Prostate gland (tissue), 2 donors: ENCODE results near the gene FRMPD4. TPM values are rescaled to one million over a fixed set of nuclear protein-coding genes. Genes with fewer than 3 reads are reported as not detected.

Experiments
- DNase-seq: peaks from one replicate; pipeline ENCODE4 v3.0.0-alpha.2; 2019; ENCODE audit warnings: low spot score
- H3K27ac ChIP-seq, 2 donors: fragments of 200-600 bp; sonication (generic); 2 replicates each; pipeline ENCODE4 v1.5.1; 2017 to 2019
- H3K27me3 ChIP-seq: fragments of 200-600 bp; sonication (generic); replicated peaks from 2 replicates; pipeline ENCODE4 v1.5.1; 2019; ENCODE audit not compliant: insufficient read depth
- H3K36me3 ChIP-seq, 2 donors: fragments of 200-600 bp; sonication (generic); 1 replicate in 1 of 2; 2 replicates in 1 of 2; pipeline versions ENCODE4 v1.5.1 to v1.8.1; 2017 to 2019
- H3K4me1 ChIP-seq: fragments of 200-600 bp; sonication (generic); replicated peaks from 2 replicates; pipeline ENCODE4 v1.5.1; 2019
- H3K4me3 ChIP-seq, 2 donors: fragments of 200-600 bp; sonication (generic); 2 replicates each; pipeline ENCODE4 v1.5.1; 2017 to 2019
- H3K9me3 ChIP-seq: fragments of 200-600 bp; sonication (generic); 2 replicates; pipeline ENCODE4 v1.5.1; 2017
- CTCF ChIP-seq, 4 experiments: fragments of 200-600 bp in 2 of 4; fragments of 450-650 bp in 2 of 4; sonication (generic) in 2 of 4; IDR thresholded peaks; 1 replicate in 3 of 4; 2 replicates in 1 of 4; pipeline ENCODE4 v1.5.1; 2016 to 2019; ENCODE audit warnings: antibody characterized with exemption in 4 of 4, mild to moderate bottlenecking in 2 of 4, moderate library complexity in 2 of 4
- POLR2A ChIP-seq: fragments of 450-650 bp; IDR thresholded peaks from one replicate; pipeline ENCODE4 v1.6.1; 2016; ENCODE audit warnings: antibody characterized with exemption, mild to moderate bottlenecking
- POLR2AphosphoS5 ChIP-seq: sonication (generic); formaldehyde crosslinking; IDR thresholded peaks from one replicate; pipeline ENCODE4 v1.6.1; 2017; ENCODE audit warnings: antibody characterized with exemption
- WGBS: methylation state at CpG from one replicate; pipeline ENCODE4 v1.1.5; 2018; 5-methylcytosine and 5-hydroxymethylcytosine counted together
- intact Hi-C: fragments of 100-400 bp; cut with DNase I; formaldehyde crosslinking; loops from one replicate; pipeline ENCODE4 v1.14.2; 2022
- total RNA-seq, 2 donors: library from RNA; depleted of rRNA; stranded (reverse); fragments of >200 nt; gene quantifications; one replicate each; pipeline ENCODE4 v1.1.0, GENCODE V29; 2016

FRMPD4 gene
- total RNA-seq, 2 donors from 2014 or later: 0.09 to 1.2 TPM

- intact Hi-C loops: no loop called here
- Histone ChIP-seq H3K9me3 (no peaks in the 10 kb centered on the region), H3K36me3 (no peaks in the 10 kb centered on the region), H3K4me1 (no peaks in the 10 kb centered on the region), H3K27me3 (no peaks in the 10 kb centered on the region), H3K4me3 (no peak overlapping the region), H3K27ac (no peak overlapping the region)
- DNase-seq: no peak
- WGBS: 71% methylated on average over 4 of the region's 4 CpGs
- TF ChIP-seq POLR2A (no peak), POLR2AphosphoS5 (no peak), CTCF (IDR thresholded peaks at IDR 0.05) (no peak)
Measured at GRCh38 chrX:12142661-12143060, 4.4 kb downstream of the FRMPD4 start.

- no peak for DNase-seq
- no peak overlapping the region for H3K4me3 ChIP-seq
- intact Hi-C loops: no loop called here
- no peaks in the 10 kb centered on the region for H3K9me3 ChIP-seq
- 78% methylated on average over 2 of the region's 2 CpGs for WGBS
- H3K4me1 ChIP-seq: no peaks in the 10 kb centered on the region
- H3K27me3 ChIP-seq: no peaks in the 10 kb centered on the region
- no peak overlapping the region for H3K27ac ChIP-seq
- TF ChIP-seq POLR2A (no peak), POLR2AphosphoS5 (no peak), CTCF (IDR thresholded peaks at IDR 0.05) (no peak)
- H3K36me3 ChIP-seq: no peaks in the 10 kb centered on the region
Measured at GRCh38 chrX:12145402-12145801, 7.1 kb downstream of the FRMPD4 start.

- no peak for TF ChIP-seq POLR2AphosphoS5
- TF ChIP-seq POLR2A: no peak
- no peak for TF ChIP-seq CTCF (IDR thresholded peaks at IDR 0.05)
- H3K4me3 ChIP-seq: no peak overlapping the region
- no peaks in the 10 kb centered on the region for H3K27me3 ChIP-seq
- DNase-seq: no peak
- intact Hi-C loops: no loop called here
- WGBS: 48% methylated on average over 4 of the region's 4 CpGs
- H3K36me3 ChIP-seq: no peaks in the 10 kb centered on the region
- H3K9me3 ChIP-seq: no peaks in the 10 kb centered on the region
- no peaks in the 10 kb centered on the region for H3K4me1 ChIP-seq
- no peak overlapping the region for H3K27ac ChIP-seq
Measured at GRCh38 chrX:12149670-12150407, 11.6 kb downstream of the FRMPD4 start.

- intact Hi-C loops: no loop called here
- H3K27me3 ChIP-seq: no peaks in the 10 kb centered on the region
- TF ChIP-seq POLR2A (no peak), POLR2AphosphoS5 (no peak), CTCF (IDR thresholded peaks at IDR 0.05) (no peak)
- DNase-seq: no peak
- H3K27ac ChIP-seq: no peak overlapping the region
- H3K4me1 ChIP-seq: no peaks in the 10 kb centered on the region
- no peaks in the 10 kb centered on the region for H3K9me3 ChIP-seq
- WGBS: 89% methylated on average over 4 of the region's 4 CpGs
- H3K36me3 ChIP-seq: no peaks in the 10 kb centered on the region
- no peak overlapping the region for H3K4me3 ChIP-seq
Measured at GRCh38 chrX:12153317-12153716, 15.0 kb downstream of the FRMPD4 start.

GRCh38 chrX:12153741-12154140, 15.5 kb downstream of the FRMPD4 start:
- Histone ChIP-seq H3K4me1 (no peaks in the 10 kb centered on the region), H3K4me3 (no peak overlapping the region), H3K36me3 (no peaks in the 10 kb centered on the region), H3K27me3 (no peaks in the 10 kb centered on the region), H3K27ac (no peak overlapping the region), H3K9me3 (no peaks in the 10 kb centered on the region)
- no peak for DNase-seq
- intact Hi-C loops: no loop called here
- TF ChIP-seq CTCF (IDR thresholded peaks at IDR 0.05) (no peak), POLR2AphosphoS5 (no peak), POLR2A (no peak)
- WGBS: 39% methylated on average over 1 of the region's 1 CpG
